ENCODE results near the gene SDC1.

DNA sequence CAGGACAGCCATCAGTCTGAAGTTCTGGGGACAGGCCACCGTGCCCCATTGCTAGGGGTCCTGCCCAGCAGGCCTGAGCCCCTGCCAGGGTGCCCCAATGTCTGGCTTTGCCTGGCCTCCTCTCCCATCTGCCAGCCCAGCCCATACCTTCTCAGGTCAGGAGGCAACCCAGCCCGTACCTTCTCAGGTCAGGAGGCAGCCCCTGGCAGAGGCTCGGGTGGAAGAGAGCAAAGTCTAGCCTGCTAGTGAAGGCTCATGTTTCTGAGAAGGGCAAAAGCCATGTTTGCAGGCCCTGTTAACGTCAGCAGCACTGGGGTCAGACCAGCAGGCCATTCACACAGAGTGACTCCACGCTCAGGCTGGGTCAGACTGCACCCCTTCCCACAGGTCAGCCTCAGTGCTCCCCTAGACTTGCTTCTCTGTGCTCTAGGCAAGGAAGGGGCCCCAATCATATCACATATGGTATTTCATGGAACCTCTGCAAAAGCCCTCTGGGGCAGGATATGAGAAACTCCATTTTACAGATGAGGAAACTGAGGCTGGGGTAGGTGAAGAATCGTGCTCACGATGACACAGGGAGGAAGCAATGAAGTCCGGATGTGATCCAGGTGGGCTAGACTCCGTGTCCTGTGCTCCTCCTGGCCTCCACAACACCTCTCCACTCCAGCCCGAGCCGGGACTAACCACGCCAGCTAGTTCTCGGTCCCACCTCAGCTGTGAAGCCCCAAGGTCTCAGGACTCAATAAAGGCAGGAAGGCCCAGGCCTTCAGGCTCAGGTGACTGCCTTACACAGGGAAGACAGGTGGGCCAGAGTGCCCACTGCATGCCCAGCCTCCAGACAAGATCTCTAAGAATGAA lies 9.5 kb downstream of the SDC1 start:
- TF ChIP-seq, protein P1, sequence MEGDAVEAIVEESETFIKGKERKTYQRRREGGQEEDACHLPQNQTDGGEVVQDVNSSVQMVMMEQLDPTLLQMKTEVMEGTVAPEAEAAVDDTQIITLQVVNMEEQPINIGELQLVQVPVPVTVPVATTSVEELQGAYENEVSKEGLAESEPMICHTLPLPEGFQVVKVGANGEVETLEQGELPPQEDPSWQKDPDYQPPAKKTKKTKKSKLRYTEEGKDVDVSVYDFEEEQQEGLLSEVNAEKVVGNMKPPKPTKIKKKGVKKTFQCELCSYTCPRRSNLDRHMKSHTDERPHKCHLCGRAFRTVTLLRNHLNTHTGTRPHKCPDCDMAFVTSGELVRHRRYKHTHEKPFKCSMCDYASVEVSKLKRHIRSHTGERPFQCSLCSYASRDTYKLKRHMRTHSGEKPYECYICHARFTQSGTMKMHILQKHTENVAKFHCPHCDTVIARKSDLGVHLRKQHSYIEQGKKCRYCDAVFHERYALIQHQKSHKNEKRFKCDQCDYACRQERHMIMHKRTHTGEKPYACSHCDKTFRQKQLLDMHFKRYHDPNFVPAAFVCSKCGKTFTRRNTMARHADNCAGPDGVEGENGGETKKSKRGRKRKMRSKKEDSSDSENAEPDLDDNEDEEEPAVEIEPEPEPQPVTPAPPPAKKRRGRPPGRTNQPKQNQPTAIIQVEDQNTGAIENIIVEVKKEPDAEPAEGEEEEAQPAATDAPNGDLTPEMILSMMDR (IDR thresholded peaks at IDR 0.05), result no peak
- no peak for TF ChIP-seq ZFX (IDR thresholded peaks at IDR 0.05; ENCODE audit: borderline replicate concordance)

All from 22Rv1 (cell line).